Renal cortex interstitium (tissue), 11 donors: ENCODE data around the gene MANF. TPM values are rescaled to one million over a fixed set of nuclear protein-coding genes. Genes with fewer than 3 reads are reported as not detected.
"Not testable (repeated sequence)": the region's sequence is repeated elsewhere in the genome, so short reads cannot be mapped to it uniquely, and the experiment has no call there.

ENCODE experiments used
- DNase-seq, 11 donors: peaks; one replicate each; pipeline ENCODE4 v3.0.0-alpha.2; 2013; ENCODE audit warnings: low read depth in 9 of 11, low spot score in 4 of 11; ENCODE audit errors: extremely low read depth in 1 of 11
- polyA plus RNA-seq, 3 donors: library from polyadenylated mRNA; unstranded; fragments of 120-200 nt; gene quantifications; one replicate each; pipeline ENCODE4 v1.2.1, GENCODE V29; 2013; ENCODE audit not compliant: insufficient read length in 3 of 3

The MANF gene
- polyA plus RNA-seq, 3 donors = 122 to 141 (median 129) TPM

DNA sequence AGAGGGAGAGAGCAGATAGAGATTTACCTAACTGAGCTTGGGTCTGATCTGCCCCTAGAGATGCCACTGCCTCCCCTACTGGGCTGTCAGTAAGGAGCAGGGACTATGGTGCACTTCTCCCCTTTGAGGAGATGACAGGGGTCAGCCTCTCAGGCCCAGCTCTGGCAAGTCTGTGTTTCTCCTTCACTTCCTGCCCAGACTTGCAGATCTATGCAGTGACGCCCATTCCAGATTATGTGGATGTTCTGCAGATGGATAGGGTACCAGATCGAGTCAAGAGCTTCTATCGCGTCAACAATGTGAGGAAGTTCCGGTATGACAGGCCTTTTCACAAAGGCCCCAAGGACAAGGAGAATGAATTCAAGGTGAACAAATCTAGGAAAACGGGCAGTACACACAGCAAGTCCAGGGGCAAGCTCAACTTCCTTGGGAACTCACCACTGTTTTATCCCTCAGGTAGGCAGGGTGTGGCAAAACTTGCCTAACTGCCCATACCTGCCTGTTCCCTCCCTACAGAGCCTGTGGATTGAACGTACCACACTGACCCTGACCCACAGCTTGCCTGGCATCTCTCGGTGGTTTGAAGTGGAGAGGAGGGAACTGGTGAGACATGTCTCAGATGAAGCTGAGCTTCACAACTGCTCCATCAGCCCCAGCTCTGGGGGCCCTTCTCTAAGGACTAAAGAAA lies 29.1 kb upstream of the MANF start:
- no peak for DNase-seq

DNA sequence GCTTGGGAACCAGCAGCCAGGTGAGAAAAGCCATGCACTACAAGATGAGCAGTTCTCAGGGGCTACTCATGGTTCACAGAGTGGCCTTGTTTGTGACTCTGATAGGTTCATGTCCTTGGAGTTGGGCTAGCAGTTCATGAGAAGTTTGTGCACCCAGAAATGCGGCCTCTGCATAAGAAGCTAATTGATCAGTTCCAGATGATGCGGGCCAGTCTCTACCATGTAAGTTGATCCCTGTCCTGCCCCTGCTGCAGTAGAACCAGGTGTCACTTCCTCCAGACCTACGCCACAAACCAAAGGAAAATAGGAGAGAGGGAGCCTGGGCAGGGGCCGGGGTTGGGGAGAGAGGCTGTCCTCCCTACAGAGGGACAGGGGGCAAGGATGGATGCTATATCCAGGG lies 27.2 kb upstream of the MANF start:
- no peak for DNase-seq

DNA sequence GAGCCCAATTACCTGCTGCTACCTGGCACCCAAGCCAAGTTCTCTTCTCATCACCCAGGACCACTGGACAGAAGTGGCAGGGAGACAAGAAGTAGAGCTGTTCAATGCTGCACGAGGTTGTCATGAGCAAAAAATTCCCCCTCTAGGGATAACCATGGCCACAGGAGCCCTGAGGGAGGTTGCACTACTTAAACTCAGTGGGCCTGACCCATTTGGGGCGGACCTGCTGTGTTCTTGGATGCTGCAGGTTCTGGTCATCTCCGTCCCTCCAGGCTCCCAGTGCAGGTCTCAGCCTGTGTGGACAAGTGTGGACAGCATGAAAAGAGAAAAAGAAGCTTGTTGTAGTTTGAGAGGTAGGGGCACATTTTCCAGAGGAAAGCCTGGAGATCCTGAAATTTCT lies 26.1 kb upstream of the MANF start:
- DNase-seq = no peak

GRCh38 chr3:51360806-51361205 lies 24.3 kb upstream of the MANF start:
- DNase-seq = no peak

GRCh38 chr3:51361746-51362145 lies 23.3 kb upstream of the MANF start:
- no peak for DNase-seq

GRCh38 chr3:51362476-51362875 lies 22.6 kb upstream of the MANF start:
- DNase-seq = no peak

DNA sequence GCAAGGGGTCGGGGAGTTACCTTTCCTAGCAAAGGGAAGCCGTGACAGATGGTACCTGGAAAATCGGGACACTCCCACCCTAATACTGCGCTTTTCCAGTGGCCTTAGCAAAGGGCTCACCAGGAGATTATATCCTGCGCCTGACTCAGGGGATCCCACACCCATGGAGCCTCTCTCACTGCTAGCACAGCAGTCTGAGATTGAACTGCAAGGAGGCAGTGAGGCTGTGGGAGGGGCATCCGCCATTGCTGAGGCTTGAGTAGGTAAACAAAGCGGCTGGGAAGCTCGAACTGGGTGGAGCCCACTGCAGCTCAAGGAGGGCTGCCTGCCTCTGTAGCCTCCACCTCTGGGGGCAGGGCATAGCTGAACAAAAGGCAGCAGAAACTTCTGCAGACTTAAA lies 16.8 kb upstream of the MANF start:
- not testable (repeated sequence) for DNase-seq

DNA sequence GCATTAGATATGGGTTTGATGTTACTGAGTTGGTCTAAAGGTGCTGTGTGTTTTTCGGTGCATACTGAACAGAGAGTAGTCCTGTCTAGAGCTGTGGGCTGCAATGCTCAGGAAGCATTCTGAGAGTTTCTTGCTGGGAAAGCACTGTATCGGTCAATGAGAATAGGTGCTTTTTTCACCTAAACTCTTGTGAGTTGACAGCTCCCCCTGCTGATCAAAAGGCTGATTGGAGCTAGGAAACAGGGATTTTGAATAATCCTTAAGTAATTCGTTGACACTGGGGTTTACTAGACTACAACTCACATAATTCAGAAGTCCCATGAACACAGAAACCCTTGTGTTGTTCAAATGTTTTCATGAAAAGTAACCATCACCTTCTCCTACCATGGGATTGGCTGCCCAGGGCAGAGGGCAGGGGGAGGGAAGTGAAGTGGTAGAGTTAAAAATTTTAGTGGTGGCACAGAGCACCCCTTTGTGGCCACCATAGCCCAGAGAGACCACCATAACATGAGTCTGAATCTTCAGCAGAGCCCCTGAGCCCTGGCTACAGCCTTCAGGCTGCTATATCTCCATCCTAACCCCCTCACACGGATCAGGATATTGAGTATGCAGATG lies 13.0 kb upstream of the MANF start:
- peak in 8 of 11 donors; percentile 33 to 70 (median 50) for DNase-seq

- DNase-seq = no peak
Observed at GRCh38 chr3:51373658-51374421, 11.3 kb upstream of the MANF start.

DNA sequence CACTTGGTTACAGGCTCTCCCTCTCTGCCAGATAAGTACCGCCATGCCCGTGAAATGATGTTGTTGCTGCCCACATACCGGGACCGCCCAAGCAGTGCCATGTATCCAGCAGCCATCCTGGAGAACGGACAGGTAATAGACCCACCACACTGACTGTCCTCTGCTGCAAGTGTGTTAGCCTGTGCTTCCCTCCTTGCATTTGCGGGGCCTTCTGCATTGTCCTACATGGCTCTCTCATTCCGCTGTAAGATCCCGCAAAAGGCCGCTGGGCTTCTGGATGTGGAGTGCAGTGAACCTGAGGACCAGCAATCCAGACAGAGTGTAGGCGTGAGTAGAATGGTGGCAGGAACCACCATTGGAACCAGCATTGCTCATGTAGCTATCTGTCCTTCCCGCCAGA lies 10.6 kb upstream of the MANF start:
- DNase-seq = no peak

DNA sequence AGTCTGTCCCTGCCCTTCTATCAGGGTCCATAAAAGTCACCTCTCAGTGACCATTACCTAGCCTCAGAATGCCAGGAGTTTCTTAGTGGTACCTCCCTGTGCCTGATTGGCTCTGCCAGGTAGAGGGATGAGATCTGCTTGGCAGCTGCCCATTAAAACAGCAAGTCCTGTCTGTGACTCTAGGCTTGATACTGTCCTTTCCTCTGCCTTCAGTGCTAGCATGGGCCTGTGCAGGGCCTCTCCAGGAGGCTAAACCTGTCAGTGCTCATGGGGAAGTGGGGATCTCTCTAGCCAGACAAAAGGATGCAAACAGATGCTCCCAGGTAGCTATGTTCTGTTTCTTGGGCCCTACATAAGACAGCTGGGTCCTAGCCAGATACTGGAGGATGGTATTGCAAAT lies 10.0 kb upstream of the MANF start:
- DNase-seq = no peak

DNA sequence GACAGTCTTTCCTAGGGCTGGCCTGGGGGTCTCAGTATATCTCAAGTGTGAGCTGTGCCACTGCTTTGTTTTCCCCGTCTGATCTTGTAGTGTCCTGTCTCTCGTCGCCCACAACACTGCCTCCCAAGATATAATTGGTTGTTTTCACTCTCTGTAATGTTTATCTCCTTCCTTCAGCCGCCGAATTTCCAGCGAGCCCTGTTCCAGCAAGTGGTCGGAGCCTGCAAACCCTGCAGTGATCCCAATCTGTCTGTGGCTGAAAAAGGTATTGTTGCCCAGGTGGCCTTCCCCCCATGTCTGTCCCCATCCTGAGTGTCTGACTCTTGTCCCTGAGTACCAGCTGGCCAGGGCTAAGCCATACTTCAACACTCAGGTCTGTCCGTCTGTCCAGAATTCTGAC lies 9.5 kb upstream of the MANF start:
- DNase-seq = no peak

GRCh38 chr3:51378065-51378464 lies 7.0 kb upstream of the MANF start:
- DNase-seq = no peak

DNA sequence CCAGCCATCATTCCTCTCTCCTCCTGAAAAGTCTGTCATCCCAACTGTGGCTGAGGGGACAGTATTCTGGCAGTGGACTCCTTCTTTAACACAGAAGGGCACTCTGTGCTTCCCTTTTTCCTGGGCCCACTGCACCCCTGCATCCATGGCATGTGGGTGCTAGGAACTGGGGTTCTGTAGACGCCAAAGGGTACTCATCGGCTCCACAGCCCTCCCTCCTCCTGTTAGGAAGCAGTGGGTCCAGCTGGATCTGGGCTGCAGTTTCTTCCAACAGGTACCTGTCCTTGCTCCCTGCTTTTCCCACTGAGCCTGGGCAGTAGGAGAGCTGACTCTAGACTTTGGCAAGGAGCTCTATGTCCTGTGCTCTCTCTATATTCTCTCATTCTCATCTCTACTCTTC lies 6.4 kb upstream of the MANF start:
- DNase-seq = no peak

- DNase-seq = no peak
Observed at GRCh38 chr3:51379301-51379700, 5.8 kb upstream of the MANF start.

GRCh38 chr3:51379746-51380455 lies 5.2 kb upstream of the MANF start:
- no peak for DNase-seq

DNA sequence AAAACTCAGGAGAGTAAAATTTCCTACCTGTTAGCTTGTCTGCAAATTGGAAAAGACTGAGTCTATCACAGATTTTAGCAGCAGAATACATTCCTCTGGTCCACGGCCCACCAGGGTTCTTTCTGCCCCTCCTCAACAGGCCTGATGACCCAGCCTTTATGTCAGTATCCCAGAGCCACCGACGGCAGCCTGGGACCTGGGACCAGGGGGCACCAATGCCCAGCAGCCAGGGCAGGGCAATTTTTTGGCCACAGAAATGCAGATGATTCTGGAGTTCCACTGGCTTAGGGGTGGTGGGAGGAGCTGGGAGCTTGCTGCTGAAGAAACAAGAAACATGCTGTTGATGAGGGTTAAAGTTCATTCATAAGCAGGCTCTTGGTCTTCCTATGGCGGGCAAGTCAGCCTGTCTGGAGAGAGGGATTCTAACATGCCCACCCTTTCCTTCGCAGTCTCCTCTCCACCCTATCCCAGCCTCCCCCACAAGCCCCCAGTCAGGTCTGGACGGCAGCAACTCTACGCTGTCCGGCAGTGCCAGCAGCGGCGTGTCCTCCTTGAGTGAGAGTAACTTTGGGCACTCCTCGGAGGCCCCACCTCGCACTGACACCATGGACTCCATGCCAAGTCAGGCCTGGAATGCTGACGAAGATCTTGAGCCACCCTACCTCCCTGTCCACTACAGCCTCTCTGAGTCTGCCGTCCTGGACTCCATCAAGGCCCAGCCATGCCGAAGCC lies 4.3 kb upstream of the MANF start:
- DNase-seq = no peak

DNA sequence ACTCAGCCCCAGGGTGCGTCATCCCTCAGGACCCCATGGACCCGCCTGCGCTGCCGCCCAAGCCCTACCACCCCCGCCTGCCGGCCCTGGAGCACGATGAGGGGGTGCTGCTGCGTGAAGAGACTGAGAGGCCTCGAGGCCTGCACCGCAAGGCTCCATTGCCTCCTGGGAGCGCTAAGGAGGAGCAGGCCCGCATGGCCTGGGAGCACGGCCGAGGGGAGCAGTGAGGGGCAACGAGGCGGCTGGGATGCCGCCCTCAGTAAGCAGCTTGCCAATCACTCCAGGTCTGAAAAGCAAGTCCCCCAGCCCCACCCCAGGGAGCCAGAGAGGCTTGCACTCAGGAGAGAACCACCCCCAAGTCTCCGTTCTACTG lies 3.8 kb upstream of the MANF start:
- DNase-seq = no peak

- no peak for DNase-seq
Observed at GRCh38 chr3:51382076-51382745, 2.9 kb upstream of the MANF start.
